Vagina (tissue), 2 donors: ENCODE data around the gene NUFIP2. TPM values are rescaled to one million over a fixed set of nuclear protein-coding genes. Genes with fewer than 3 reads are reported as not detected.

ENCODE experiments used
- DNase-seq, 2 donors: peaks; one replicate each; pipeline ENCODE4 v3.0.0-alpha.2; 2017; ENCODE audit errors: extremely low spot score in 2 of 2
- H3K27ac ChIP-seq: fragments of 200-600 bp; sonication (generic); one replicate; pipeline ENCODE4 v1.5.1; 2019
- H3K27me3 ChIP-seq: fragments of 200-600 bp; sonication (generic); one replicate; pipeline ENCODE4 v1.5.1; 2019
- H3K36me3 ChIP-seq, 2 donors: fragments of 200-600 bp; sonication (generic); one replicate each; pipeline ENCODE4 v1.5.1; 2017 to 2019
- H3K4me1 ChIP-seq: fragments of 200-600 bp; sonication (generic); one replicate; pipeline ENCODE4 v1.5.1; 2019
- H3K4me3 ChIP-seq, 2 donors: fragments of 200-600 bp; sonication (generic); 1 replicate in 1 of 2; 2 replicates in 1 of 2; pipeline ENCODE4 v1.5.1; 2016 to 2019
- H3K9me3 ChIP-seq: fragments of 200-600 bp; sonication (generic); one replicate; pipeline ENCODE4 v1.5.1; 2019
- POLR2A ChIP-seq, 2 donors: fragments of 450-650 bp; IDR thresholded peaks; one replicate each; pipeline ENCODE4 v1.6.1; 2017; ENCODE audit warnings: antibody characterized with exemption in 2 of 2, mild to moderate bottlenecking in 2 of 2, moderate library complexity in 2 of 2
- POLR2AphosphoS5 ChIP-seq, 2 donors: sonication (generic); formaldehyde crosslinking; IDR thresholded peaks; one replicate each; pipeline ENCODE4 v1.9.0; 2017; ENCODE audit warnings: antibody characterized with exemption in 2 of 2, mild to moderate bottlenecking in 2 of 2, low read depth in 1 of 2; ENCODE audit not compliant: insufficient read depth in 1 of 2
- intact Hi-C: fragments of 100-400 bp; cut with DNase I; formaldehyde crosslinking; loops from one replicate; pipeline ENCODE4 v1.15.1; 2023
- total RNA-seq: library from RNA; depleted of rRNA; stranded (reverse); fragments of >200 nt; gene quantifications from one replicate; pipeline ENCODE4 v1.2.3, GENCODE V29; 2016
- TF ChIP-seq, protein P1 (sequence below), 3 experiments: fragments of 450-650 bp in 2 of 3; fragments of 200-600 bp in 1 of 3; sonication (generic) in 1 of 3; IDR thresholded peaks; one replicate each; pipeline ENCODE4 v1.5.1; 2017 to 2019; ENCODE audit warnings: antibody characterized with exemption in 3 of 3, mild to moderate bottlenecking in 2 of 3, moderate library complexity in 2 of 3

Gene NUFIP2
- total RNA-seq, 1 donor from 2014 or later = 29.7 TPM

GRCh38 chr17:29331075-29331707 lies 37.2 kb upstream of the NUFIP2 start:
- TF ChIP-seq, protein P1, sequence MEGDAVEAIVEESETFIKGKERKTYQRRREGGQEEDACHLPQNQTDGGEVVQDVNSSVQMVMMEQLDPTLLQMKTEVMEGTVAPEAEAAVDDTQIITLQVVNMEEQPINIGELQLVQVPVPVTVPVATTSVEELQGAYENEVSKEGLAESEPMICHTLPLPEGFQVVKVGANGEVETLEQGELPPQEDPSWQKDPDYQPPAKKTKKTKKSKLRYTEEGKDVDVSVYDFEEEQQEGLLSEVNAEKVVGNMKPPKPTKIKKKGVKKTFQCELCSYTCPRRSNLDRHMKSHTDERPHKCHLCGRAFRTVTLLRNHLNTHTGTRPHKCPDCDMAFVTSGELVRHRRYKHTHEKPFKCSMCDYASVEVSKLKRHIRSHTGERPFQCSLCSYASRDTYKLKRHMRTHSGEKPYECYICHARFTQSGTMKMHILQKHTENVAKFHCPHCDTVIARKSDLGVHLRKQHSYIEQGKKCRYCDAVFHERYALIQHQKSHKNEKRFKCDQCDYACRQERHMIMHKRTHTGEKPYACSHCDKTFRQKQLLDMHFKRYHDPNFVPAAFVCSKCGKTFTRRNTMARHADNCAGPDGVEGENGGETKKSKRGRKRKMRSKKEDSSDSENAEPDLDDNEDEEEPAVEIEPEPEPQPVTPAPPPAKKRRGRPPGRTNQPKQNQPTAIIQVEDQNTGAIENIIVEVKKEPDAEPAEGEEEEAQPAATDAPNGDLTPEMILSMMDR (IDR thresholded peaks at IDR 0.05) = no peak
- TF ChIP-seq POLR2AphosphoS5 (IDR thresholded peaks at IDR 0.05; ENCODE audit: insufficient read depth in 1 of 2, low read depth in 1 of 2) = no peak
- no peak for TF ChIP-seq POLR2A (IDR thresholded peaks at IDR 0.05)
- DNase-seq = no peak
- no peaks in the 10 kb centered on the region for H3K36me3 ChIP-seq
- intact Hi-C loops = no loop called here
- no peaks in the 10 kb centered on the region for H3K4me1 ChIP-seq
- no peaks in the 10 kb centered on the region for H3K27me3 ChIP-seq
- H3K4me3 ChIP-seq = no peak overlapping the region
- no peak overlapping the region for H3K27ac ChIP-seq
- no peaks in the 10 kb centered on the region for H3K9me3 ChIP-seq

DNA sequence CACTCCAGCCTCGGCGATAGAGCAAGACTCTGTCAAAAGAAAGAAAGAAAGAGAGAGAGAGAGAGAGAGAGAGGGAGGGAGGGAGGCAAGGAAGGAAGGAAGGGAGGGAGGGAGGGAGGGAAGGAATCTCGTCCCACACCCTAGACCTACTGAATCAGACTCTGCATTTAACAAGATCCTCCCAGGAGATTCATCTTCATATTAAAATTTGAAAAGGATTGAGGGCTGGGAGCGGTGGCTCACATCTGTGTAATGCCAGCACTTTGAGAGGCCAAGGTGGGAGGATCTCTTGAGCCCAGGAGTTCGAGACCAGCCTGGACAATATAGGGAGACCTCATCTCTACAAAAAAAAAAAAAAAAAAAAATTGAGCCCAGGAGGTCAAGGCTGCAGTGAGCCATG lies 33.5 kb upstream of the NUFIP2 start:
- Histone ChIP-seq H3K27ac (no peak overlapping the region), H3K4me1 (no peaks in the 10 kb centered on the region), H3K36me3 (no peaks in the 10 kb centered on the region), H3K4me3 (no peak overlapping the region), H3K27me3 (no peaks in the 10 kb centered on the region), H3K9me3 (no peaks in the 10 kb centered on the region)
- no peak for DNase-seq
- TF ChIP-seq POLR2A (IDR thresholded peaks at IDR 0.05) (no peak), POLR2AphosphoS5 (IDR thresholded peaks at IDR 0.05; ENCODE audit: insufficient read depth in 1 of 2, low read depth in 1 of 2) (no peak)
- TF ChIP-seq, protein P1 (IDR thresholded peaks at IDR 0.05) = no peak
- intact Hi-C loops = no loop called here

DNA sequence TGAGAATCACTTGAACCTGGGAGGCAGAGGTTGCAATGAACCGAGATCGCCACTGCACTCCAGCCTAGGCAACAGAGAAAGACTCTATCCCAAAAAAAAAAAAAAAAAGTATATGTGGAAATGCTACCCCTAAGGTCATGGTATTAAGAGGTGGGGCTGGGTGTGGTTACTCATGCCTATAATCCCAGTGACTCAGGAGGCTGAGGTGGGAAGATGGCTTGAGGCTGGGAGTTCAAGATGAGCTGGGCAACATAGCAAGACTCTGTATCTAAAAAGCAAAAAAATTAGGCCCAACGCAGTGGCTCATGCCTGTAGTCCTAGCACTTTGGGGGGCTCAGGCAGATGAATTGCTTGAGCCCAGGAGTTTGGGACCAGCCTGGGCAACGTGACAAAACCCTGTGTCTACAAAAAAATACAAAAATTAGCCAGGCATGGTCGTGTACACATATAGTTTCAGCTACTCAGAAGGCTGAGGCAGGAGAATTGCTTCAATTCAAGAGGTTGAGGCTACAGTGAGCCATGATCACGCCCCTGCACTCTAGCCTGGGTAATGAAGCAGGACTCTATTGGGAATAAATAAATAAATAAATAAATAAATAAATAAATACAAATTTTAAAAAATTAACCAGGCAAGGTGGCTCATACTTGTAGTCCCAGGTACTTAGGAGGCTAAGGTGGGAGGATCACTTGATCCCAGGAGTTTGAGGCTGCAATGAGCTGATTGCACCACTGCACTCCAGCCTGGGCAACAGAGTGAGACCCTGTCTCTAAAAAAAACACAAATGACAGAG lies 32.3 kb upstream of the NUFIP2 start:
- Histone ChIP-seq H3K4me1 (no peaks in the 10 kb centered on the region), H3K4me3 (no peak overlapping the region), H3K27ac (no peak overlapping the region), H3K36me3 (no peaks in the 10 kb centered on the region), H3K9me3 (no peaks in the 10 kb centered on the region), H3K27me3 (no peaks in the 10 kb centered on the region)
- intact Hi-C loops = no loop called here
- no peak for TF ChIP-seq POLR2A (IDR thresholded peaks at IDR 0.05)
- TF ChIP-seq, protein P1 (IDR thresholded peaks at IDR 0.05) = no peak
- TF ChIP-seq POLR2AphosphoS5 (IDR thresholded peaks at IDR 0.05; ENCODE audit: insufficient read depth in 1 of 2, low read depth in 1 of 2) = no peak
- DNase-seq = no peak

- Histone ChIP-seq H3K27me3 (no peaks in the 10 kb centered on the region), H3K27ac (no peak overlapping the region), H3K36me3 (no peaks in the 10 kb centered on the region), H3K9me3 (no peaks in the 10 kb centered on the region), H3K4me1 (no peaks in the 10 kb centered on the region), H3K4me3 (no peak overlapping the region)
- DNase-seq = no peak
- intact Hi-C loops = no loop called here
- TF ChIP-seq, protein P1 (IDR thresholded peaks at IDR 0.05) = no peak
- TF ChIP-seq POLR2AphosphoS5 (IDR thresholded peaks at IDR 0.05; ENCODE audit: insufficient read depth in 1 of 2, low read depth in 1 of 2) (no peak), POLR2A (IDR thresholded peaks at IDR 0.05) (no peak)
These were observed 28.4 kb upstream of the NUFIP2 start for GRCh38 chr17:29322363-29322762.

DNA sequence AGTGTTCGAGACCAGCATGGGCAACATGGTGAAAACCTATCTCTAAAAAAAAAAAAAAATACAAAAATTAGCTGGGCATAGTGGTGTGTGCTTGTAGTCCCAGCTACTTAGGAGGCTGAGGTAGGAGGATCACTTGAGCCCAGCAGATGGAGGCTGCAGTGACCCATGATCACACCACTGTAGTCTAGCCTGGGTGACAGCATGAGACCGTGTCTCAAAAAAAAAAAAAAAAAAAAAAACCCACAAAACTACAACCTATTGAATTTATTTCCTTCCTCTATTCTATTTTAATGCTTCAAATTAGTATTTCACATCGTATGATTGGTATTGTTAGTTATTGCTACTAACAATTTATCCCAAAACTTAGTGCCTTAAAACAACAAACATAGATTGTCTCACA lies 9.4 kb upstream of the NUFIP2 start:
- Histone ChIP-seq H3K36me3 (no peaks in the 10 kb centered on the region), H3K27ac (no peak overlapping the region)
- intact Hi-C loops = no loop called here

More for the DNA sequence above, 9.4 kb upstream of the NUFIP2 start:
- DNase-seq = no peak
- H3K27me3 ChIP-seq = no peaks in the 10 kb centered on the region
- no peaks in the 10 kb centered on the region for H3K4me1 ChIP-seq
- no peak for TF ChIP-seq POLR2A (IDR thresholded peaks at IDR 0.05)
- TF ChIP-seq POLR2AphosphoS5 (IDR thresholded peaks at IDR 0.05; ENCODE audit: insufficient read depth in 1 of 2, low read depth in 1 of 2) = no peak
- TF ChIP-seq, protein P1 (IDR thresholded peaks at IDR 0.05) = no peak
- no peak overlapping the region for H3K4me3 ChIP-seq
- no peaks in the 10 kb centered on the region for H3K9me3 ChIP-seq
